K562 (cell line): ENCODE measurements around the gene PPT1. TPM values are rescaled to one million over a fixed set of nuclear protein-coding genes. Genes with fewer than 3 reads are reported as not detected.

Experiments used
- ARID4B ChIP-seq: sonication (generic); formaldehyde crosslinking; IDR thresholded peaks from 2 replicates; pipeline ENCODE4 v1.8.0; 2022; ENCODE audit warnings: mild to moderate bottlenecking, missing genetic modification reagents
- CBX2 ChIP-seq: fragments of 200-600 bp; sonication (generic); IDR thresholded peaks from one replicate; pipeline ENCODE4 v1.6.1; 2012; ENCODE audit warnings: mild to moderate bottlenecking, low read length, inconsistent platforms; ENCODE audit not compliant: insufficient read depth, poor library complexity, severe bottlenecking
- DEAF1 ChIP-seq: fragments of 450-650 bp; formaldehyde crosslinking; IDR thresholded peaks from 2 replicates; pipeline ENCODE4 v1.4.0; 2020; ENCODE audit warnings: mild to moderate bottlenecking, moderate library complexity
- ERF ChIP-seq: fragments of 450-650 bp; formaldehyde crosslinking; IDR thresholded peaks from 2 replicates; pipeline ENCODE4 v1.4.0; 2020; ENCODE audit warnings: mild to moderate bottlenecking, mixed read lengths
- JUND ChIP-seq, 2 experiments: IDR thresholded peaks; 2 replicates in 1 of 2; 3 replicates in 1 of 2; pipeline ENCODE4 v1.6.1; 2011; ENCODE audit warnings: borderline replicate concordance in 2 of 2, low read depth in 2 of 2, low read length in 2 of 2, improper control_type of control experiment in 1 of 2, missing biosample characterization in 1 of 2, missing genetic modification characterization in 1 of 2, missing genetic modification reagents in 1 of 2
- KAT8 ChIP-seq: fragments of 450-650 bp; IDR thresholded peaks from 2 replicates; pipeline ENCODE4 v1.6.1; 2016; ENCODE audit warnings: low read depth, mild to moderate bottlenecking
- TARDBP ChIP-seq: fragments of 450-650 bp; IDR thresholded peaks from 2 replicates; pipeline ENCODE4 v1.6.1; 2016
- THAP7 ChIP-seq: fragments of 250-450 bp; sonication (Bioruptor Pico); IDR thresholded peaks from 2 replicates; pipeline ENCODE4 v1.5.0; 2021
- THRAP3 ChIP-seq: fragments of 450-650 bp; IDR thresholded peaks from 2 replicates; pipeline ENCODE4 v1.6.1; 2016; ENCODE audit warnings: mild to moderate bottlenecking, inconsistent platforms, borderline replicate concordance
- ZBTB43 ChIP-seq: sonication (generic); formaldehyde crosslinking; IDR thresholded peaks from 2 replicates; pipeline ENCODE4 v1.8.0; 2023; ENCODE audit warnings: mild to moderate bottlenecking, missing genetic modification reagents
- ZNF124 ChIP-seq: sonication (generic); formaldehyde crosslinking; IDR thresholded peaks from 2 replicates; pipeline ENCODE4 v1.8.1; 2022; ENCODE audit warnings: missing genetic modification reagents
- ZNF24 ChIP-seq: fragments of 450-650 bp; IDR thresholded peaks from 2 replicates; pipeline ENCODE4 v1.6.1; 2016
- ZNF518B ChIP-seq: fragments of 250-450 bp; sonication (Bioruptor Pico); IDR thresholded peaks from 2 replicates; pipeline ENCODE4 v1.5.0; 2021; ENCODE audit warnings: mild to moderate bottlenecking, moderate library complexity
- polyA plus RNA-seq, 8 experiments: library from polyadenylated mRNA; depleted of rRNA in 4 of 8; stranded (reverse) in 5 of 8; unstranded in 3 of 8; fragments of >200 nt; fragmentation: Nextera tagmentation in 2 of 8; fragmentation: Illumina TruSeq in 1 of 8; extraction: Ambion mirVana in 2 of 8; extraction: Trizol in 1 of 8; gene quantifications; 2 replicates each; pipeline versions ENCODE4 v1.2.1 to v1.2.3, GENCODE V29; 2011 to 2014; ENCODE audit warnings: inconsistent platforms in 1 of 8, missing spikeins in 1 of 8
- total RNA-seq, 7 experiments: library from RNA; depleted of rRNA in 6 of 7; stranded (reverse); fragments of >200 nt in 6 of 7; fragmentation: Illumina TruSeq in 2 of 7; extraction: Trizol in 2 of 7; gene quantifications; 2 replicates each; pipeline versions ENCODE4 v1.2.1 to v1.2.3, GENCODE V29; 2011 to 2021; ENCODE audit warnings: low replicate concordance in 1 of 7

The PPT1 gene
- total and polyA plus RNA-seq, 9 of the 15 experiments (the other 6 are each of a cell fraction or from before 2014, with no cell fraction given): 72.2 to 285 (median 143) TPM

GRCh38 chr1:40059960-40060750 is 36.9 kb downstream of the PPT1 start (continued):
- TF ChIP-seq ERF (CRISPR knock-in tag) (peak; percentile 97), ZNF24 (no peak), CBX2 (no peak), ZNF518B (CRISPR knock-in tag) (0 out of 2 replicates have a peak, but pooled peaks have one; percentile 55), DEAF1 (CRISPR knock-in tag) (no peak), KAT8 (no peak), THAP7 (peak; percentile 83), TARDBP (no peak), THRAP3 (no peak), ZBTB43 (CRISPR knock-in tag) (no peak), ARID4B (CRISPR knock-in tag) (no peak), ZNF124 (CRISPR knock-in tag) (no peak), JUND (IDR thresholded peaks at IDR 0.05; ENCODE audit: borderline replicate concordance, low read depth, low read length) (no peak), JUND (tag; IDR thresholded peaks at IDR 0.05; ENCODE audit: borderline replicate concordance, low read depth, low read length) (no peak; the same call in 2 of the 3 replicates)
